Adrenal gland (tissue), 12 donors: Measurements from ENCODE around the gene CFLAR. TPM values are rescaled to one million over a fixed set of nuclear protein-coding genes. Genes with fewer than 3 reads are reported as not detected.
A peak's percentile ranks its signal among the peaks of the same experiment; 100 is the strongest.
"Not testable (repeated sequence)": the region's sequence is repeated elsewhere in the genome, so short reads cannot be mapped to it uniquely, and the experiment has no call there.

ENCODE experiments used
- DNase-seq, 7 donors: peaks; one replicate each; pipeline ENCODE4 v3.0.0-alpha.2; 2019 to 2020
- H3K27ac ChIP-seq, 5 donors: fragments of 200-600 bp; sonication (generic) in 4 of 5; 1 replicate in 3 of 5; 2 replicates in 2 of 5; pipeline versions ENCODE4 v1.5.1 to v1.8.0; 2016 to 2020; ENCODE audit warnings: mild to moderate bottlenecking in 1 of 5
- H3K27me3 ChIP-seq: fragments of 200-600 bp; 2 replicates; pipeline ENCODE4 v1.8.0; 2021
- H3K36me3 ChIP-seq, 2 donors: fragments of 200-600 bp; replicated peaks in 1 of 2; 1 replicate in 1 of 2; 2 replicates in 1 of 2; pipeline versions ENCODE4 v1.5.1 to v1.8.0; 2018 to 2022
- H3K4me1 ChIP-seq, 2 donors: fragments of 200-600 bp; replicated peaks in 1 of 2; 1 replicate in 1 of 2; 2 replicates in 1 of 2; pipeline versions ENCODE4 v1.5.1 to v1.8.0; 2018 to 2021
- H3K4me3 ChIP-seq, 4 donors: fragments of 200-600 bp; sonication (generic) in 3 of 4; one replicate each; pipeline ENCODE4 v1.5.1; 2016 to 2018
- H3K9me3 ChIP-seq, 3 donors: fragments of 200-600 bp; sonication (generic) in 1 of 3; replicated peaks in 1 of 3; 1 replicate in 2 of 3; 2 replicates in 1 of 3; pipeline versions ENCODE4 v1.5.1 to v1.8.0; 2016 to 2021
- POLR2A ChIP-seq, 2 donors: fragments of 450-650 bp; IDR thresholded peaks; one replicate each; pipeline ENCODE4 v1.6.1; 2017; ENCODE audit warnings: antibody characterized with exemption in 2 of 2, mild to moderate bottlenecking in 2 of 2, moderate library complexity in 1 of 2
- WGBS, 4 donors: extraction: QIAGEN DNeasy Blood & Tissue Kit in 2 of 4; methylation state at CpG; one replicate each; pipeline versions ENCODE4 v1.1.5 to v1.1.7; 2013 to 2017; 5-methylcytosine and 5-hydroxymethylcytosine counted together
- intact Hi-C, 2 donors: fragments of 100-400 bp; cut with DNase I; formaldehyde crosslinking; loops; one replicate each; pipeline versions ENCODE4 v1.14.1 to v1.15.0; 2022 to 2023
- polyA plus RNA-seq, 3 donors: library from polyadenylated mRNA; stranded (reverse); fragments of 200-250 nt in 2 of 3; fragments of 350-450 nt in 1 of 3; fragmentation: Illumina TruSeq in 1 of 3; extraction: RNeasy Lipid Tissue Mini Kit (QIAGEN cat#74804) in 1 of 3; gene quantifications; one replicate each; pipeline ENCODE4 v1.2.3, GENCODE V29; 2013 to 2014
- total RNA-seq, 9 donors: library from RNA; depleted of rRNA in 4 of 9; stranded (reverse); fragments of >200 nt in 4 of 9; fragments of 120-200 nt in 1 of 9; fragmentation: NEBNext Ultra II Directional in 1 of 9; extraction: Animal tissue kit (Norgen Biotek cat#: 25700) in 1 of 9; gene quantifications; one replicate each; pipeline versions ENCODE4 v1.1.0 to v1.2.4, GENCODE V29; 2013 to 2023
- TF ChIP-seq, protein P1 (sequence below), 6 experiments: fragments of 450-650 bp in 4 of 6; fragments of 200-600 bp in 2 of 6; sonication (generic) in 1 of 6; IDR thresholded peaks; 1 replicate in 5 of 6; 2 replicates in 1 of 6; pipeline versions ENCODE4 v1.5.1 to v1.8.0; 2016 to 2021; ENCODE audit warnings: antibody characterized with exemption in 6 of 6, mild to moderate bottlenecking in 2 of 6, moderate library complexity in 1 of 6
- donor health status: healthy with polysubstance abuse.
- donor health status: Bipolar disorder and iron deficiency.
- donor health status: DM: yes; HTN: yes; CAD: no.
- donor health status: DM: no; HTN: no; CAD: no.
- donor health status: DM: no; HTN: no; CAD: no.
- donor health status: DM: yes; HTN: yes; CAD: no.

The CFLAR gene
- total and polyA plus RNA-seq, 12 donors: 47.1 to 267 (median 91.8) TPM

DNA sequence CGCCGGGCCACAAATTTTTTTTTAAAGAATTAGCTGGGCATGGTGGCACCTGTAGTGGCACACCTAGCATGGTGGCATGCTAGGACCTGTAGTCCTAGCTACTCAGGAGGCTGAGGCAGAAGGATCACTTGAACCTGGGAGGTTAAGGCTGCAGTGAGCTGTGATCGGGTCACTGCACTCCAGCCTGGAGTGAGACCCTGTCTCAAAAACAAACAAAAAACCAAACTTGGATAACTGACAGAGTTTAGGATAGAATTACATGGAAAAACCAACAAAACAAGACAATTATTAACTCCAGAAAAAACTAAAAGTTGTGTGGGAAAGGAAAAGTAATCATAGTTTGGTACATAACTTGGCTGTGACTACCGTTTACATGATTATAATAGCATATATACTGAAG lies 1.6 kb upstream of the CFLAR start:
- H3K4me3 ChIP-seq: no peak overlapping the region
- intact Hi-C loops: no loop called here
- peaks cover 4 to 9% of the 10 kb centered on the region in 2 donors for H3K4me1 ChIP-seq

DNA sequence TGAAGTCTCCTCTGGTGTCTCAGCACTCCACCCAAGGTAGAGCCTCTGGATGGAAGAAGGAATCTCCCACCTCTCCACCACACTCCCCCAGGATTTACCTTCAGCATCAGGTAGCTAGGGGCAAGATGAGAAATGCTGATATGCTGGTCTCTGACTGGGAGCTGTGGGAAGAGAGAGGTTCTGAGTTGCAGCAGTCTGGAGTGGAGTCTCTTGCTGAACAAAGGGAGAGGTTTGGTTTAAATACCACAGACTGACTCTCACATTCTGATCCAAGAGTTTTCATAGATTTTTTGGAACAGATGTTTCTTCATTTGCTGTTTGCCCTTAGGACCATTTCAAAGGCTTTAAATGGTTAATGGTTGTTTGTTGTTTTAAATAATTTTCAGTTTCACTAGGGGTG lies 1.1 kb upstream of the CFLAR start:
- peak in 1 of 7 donors; percentile 33 for DNase-seq
- peaks cover 9 to 14% of the 10 kb centered on the region in 2 donors for H3K4me1 ChIP-seq
- no peaks in the 10 kb centered on the region for H3K9me3 ChIP-seq
- intact Hi-C loops: loop anchor here in 1 of 2 donors (5.0 kb wide), 1 partner anchor 42 kb away; no protein-coding TSS in a partner anchor
- no peaks in the 10 kb centered on the region for H3K27me3 ChIP-seq
- H3K4me3 ChIP-seq: no peak overlapping the region
- no peak overlapping the region for H3K27ac ChIP-seq
- no peaks in the 10 kb centered on the region for H3K36me3 ChIP-seq
- TF ChIP-seq, protein P1, sequence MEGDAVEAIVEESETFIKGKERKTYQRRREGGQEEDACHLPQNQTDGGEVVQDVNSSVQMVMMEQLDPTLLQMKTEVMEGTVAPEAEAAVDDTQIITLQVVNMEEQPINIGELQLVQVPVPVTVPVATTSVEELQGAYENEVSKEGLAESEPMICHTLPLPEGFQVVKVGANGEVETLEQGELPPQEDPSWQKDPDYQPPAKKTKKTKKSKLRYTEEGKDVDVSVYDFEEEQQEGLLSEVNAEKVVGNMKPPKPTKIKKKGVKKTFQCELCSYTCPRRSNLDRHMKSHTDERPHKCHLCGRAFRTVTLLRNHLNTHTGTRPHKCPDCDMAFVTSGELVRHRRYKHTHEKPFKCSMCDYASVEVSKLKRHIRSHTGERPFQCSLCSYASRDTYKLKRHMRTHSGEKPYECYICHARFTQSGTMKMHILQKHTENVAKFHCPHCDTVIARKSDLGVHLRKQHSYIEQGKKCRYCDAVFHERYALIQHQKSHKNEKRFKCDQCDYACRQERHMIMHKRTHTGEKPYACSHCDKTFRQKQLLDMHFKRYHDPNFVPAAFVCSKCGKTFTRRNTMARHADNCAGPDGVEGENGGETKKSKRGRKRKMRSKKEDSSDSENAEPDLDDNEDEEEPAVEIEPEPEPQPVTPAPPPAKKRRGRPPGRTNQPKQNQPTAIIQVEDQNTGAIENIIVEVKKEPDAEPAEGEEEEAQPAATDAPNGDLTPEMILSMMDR (IDR thresholded peaks at IDR 0.05): no peak
- TF ChIP-seq POLR2A (IDR thresholded peaks at IDR 0.05): no peak

More for the DNA sequence above, 1.6 kb upstream of the CFLAR start:
- Histone ChIP-seq H3K9me3 (no peaks in the 10 kb centered on the region), H3K27ac (no peak overlapping the region), H3K27me3 (no peaks in the 10 kb centered on the region), H3K36me3 (no peaks in the 10 kb centered on the region)
- WGBS, 4 donors: 91 to 96% (median 92%) methylated on average over 4 of the region's 4 CpGs
- no peak for DNase-seq
- TF ChIP-seq, protein P1 (IDR thresholded peaks at IDR 0.05): no peak
- TF ChIP-seq POLR2A (IDR thresholded peaks at IDR 0.05): no peak

DNA sequence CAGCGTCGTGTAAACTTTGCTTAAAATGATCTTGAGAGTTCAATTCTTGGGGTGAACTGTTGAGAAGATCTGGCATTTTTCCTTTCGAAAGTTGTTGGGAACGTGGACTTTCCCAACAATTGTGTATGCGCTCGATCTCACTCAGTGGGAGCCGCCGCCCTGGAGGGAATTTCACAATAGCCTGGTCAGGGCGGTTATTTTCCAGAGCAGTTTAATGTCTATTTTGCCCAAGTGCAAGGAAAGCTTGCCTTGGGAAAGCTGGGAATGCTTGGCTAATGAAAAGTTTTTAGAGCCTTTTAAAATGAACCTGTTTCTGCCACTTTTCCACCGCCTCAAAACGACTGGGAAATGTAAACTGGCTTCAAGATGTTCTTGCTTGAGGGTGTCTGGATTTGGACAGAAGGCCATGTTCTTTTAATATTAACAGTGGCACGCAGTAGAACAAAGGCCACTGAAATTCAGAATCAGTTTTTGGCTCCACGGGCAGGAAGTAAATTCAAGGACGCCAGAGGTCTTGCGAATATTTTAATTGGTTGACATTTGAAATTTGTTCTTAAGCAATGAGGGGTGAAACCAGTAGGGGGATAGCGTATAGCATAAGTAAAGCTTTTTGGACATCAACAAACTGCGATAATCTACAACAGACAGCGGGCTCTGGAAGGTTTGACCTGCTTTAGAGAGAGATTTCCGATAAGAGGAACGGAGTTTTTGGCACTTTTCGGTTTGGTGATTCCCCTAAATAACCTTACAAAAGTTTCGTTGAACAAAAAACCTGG lies 1.2 kb downstream of the CFLAR start:
- intact Hi-C loops: loop anchor here in 1 of 2 donors (5.0 kb wide), 1 partner anchor 40 kb away; no protein-coding TSS in a partner anchor
- Histone ChIP-seq H3K27ac (peak overlapping the region; percentile 98 to 100 (median 100)), H3K36me3 (no peaks in the 10 kb centered on the region), H3K9me3 (no peaks in the 10 kb centered on the region), H3K4me1 (peaks cover 26 to 32% of the 10 kb centered on the region in 2 donors), H3K4me3 (peak overlapping the region; percentile 56 to 85 (median 74)), H3K27me3 (no peaks in the 10 kb centered on the region)
- WGBS, 4 donors: 0 to 8% (median 2%) methylated on average over 22 of the region's 22 CpGs
- DNase-seq: peak; percentile 56 to 83 (median 77)
- peak; percentile 47 to 78 for TF ChIP-seq POLR2A (IDR thresholded peaks at IDR 0.05)
- TF ChIP-seq, protein P1 (IDR thresholded peaks at IDR 0.05): peak; percentile 22 to 60 (median 46)

DNA sequence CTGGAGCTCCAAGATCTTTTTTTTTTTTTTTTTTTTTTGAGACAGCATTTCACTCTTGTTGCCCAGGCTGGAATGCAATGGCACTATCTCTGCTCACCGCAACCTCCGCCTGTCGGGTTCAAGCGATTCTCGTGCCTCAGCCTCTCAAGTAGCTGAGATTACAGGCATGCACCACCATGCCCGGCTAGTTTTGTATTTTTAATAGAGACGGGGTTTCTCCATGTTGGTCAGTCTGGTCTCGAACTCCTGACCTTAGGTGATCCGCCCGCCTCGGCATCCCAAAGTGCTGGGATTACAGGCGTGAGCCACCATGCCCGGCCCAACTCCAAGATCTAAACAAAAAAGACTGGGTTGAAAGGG lies 1.8 kb downstream of the CFLAR start:
- peak overlapping the region in 3 of 4 donors; percentile 53 to 85 (median 71) for H3K4me3 ChIP-seq
- H3K9me3 ChIP-seq, H3K27me3 ChIP-seq, H3K36me3 ChIP-seq: not testable (repeated sequence)
- TF ChIP-seq, protein P1 (IDR thresholded peaks at IDR 0.05): peak in 2 of 6 experiments; percentile 4 to 36
- DNase-seq: peak in 3 of 7 donors; percentile 12 to 59 (median 38)
- peak overlapping the region; percentile 98 to 100 (median 100) for H3K27ac ChIP-seq
- WGBS, 4 donors: 3 to 16% (median 9%) methylated on average over 13 of the region's 13 CpGs
- intact Hi-C loops: loop anchor here in 1 of 2 donors (5.0 kb wide), 1 partner anchor 40 kb away; no protein-coding TSS in a partner anchor
- peaks cover 31 to 38% of the 10 kb centered on the region in 2 donors for H3K4me1 ChIP-seq
